Measurements from ENCODE around the gene ANKRD9. TPM values are rescaled to one million over a fixed set of nuclear protein-coding genes. Genes with fewer than 3 reads are reported as not detected.

The ANKRD9 gene
- total RNA-seq, 1 donor from 2014 or later, result 24.2 TPM

GRCh38 chr14:102497998-102498677 lies 11.4 kb downstream of the ANKRD9 start:
- peak; percentile 29 for DNase-seq

GRCh38 chr14:102496958-102497744 lies 12.4 kb downstream of the ANKRD9 start:
- no peak for DNase-seq

- no peak for DNase-seq
Observed at GRCh38 chr14:102496331-102496691, 13.3 kb downstream of the ANKRD9 start.

GRCh38 chr14:102495491-102496330 lies 13.9 kb downstream of the ANKRD9 start:
- DNase-seq, result no peak

- DNase-seq, result no peak
Observed at GRCh38 chr14:102493585-102493984, 16.0 kb downstream of the ANKRD9 start.

GRCh38 chr14:102493096-102493495 lies 16.5 kb downstream of the ANKRD9 start:
- no peak for DNase-seq

GRCh38 chr14:102492531-102492910 lies 17.1 kb downstream of the ANKRD9 start:
- no peak for DNase-seq

- no peak for DNase-seq
Observed at GRCh38 chr14:102491786-102492530, 17.6 kb downstream of the ANKRD9 start.

GRCh38 chr14:102491366-102491765 lies 18.2 kb downstream of the ANKRD9 start:
- DNase-seq, result no peak

GRCh38 chr14:102490456-102490855 lies 19.1 kb downstream of the ANKRD9 start:
- DNase-seq, result no peak

GRCh38 chr14:102487204-102487577 lies 22.4 kb downstream of the ANKRD9 start:
- no peak for DNase-seq

- no peak for DNase-seq
Observed at GRCh38 chr14:102486513-102487203, 22.9 kb downstream of the ANKRD9 start.

GRCh38 chr14:102485693-102486512 lies 23.7 kb downstream of the ANKRD9 start:
- no peak for DNase-seq

- no peak for DNase-seq
Observed at GRCh38 chr14:102484316-102484715, 25.3 kb downstream of the ANKRD9 start.

GRCh38 chr14:102481791-102482238 lies 27.8 kb downstream of the ANKRD9 start:
- DNase-seq, result peak; percentile 37

- DNase-seq, result no peak
Observed at GRCh38 chr14:102481371-102481770, 28.2 kb downstream of the ANKRD9 start.

- DNase-seq, result peak; percentile 55
Observed at GRCh38 chr14:102479777-102480176, 29.8 kb downstream of the ANKRD9 start.

GRCh38 chr14:102479107-102479506 lies 30.5 kb downstream of the ANKRD9 start:
- DNase-seq, result no peak

- no peak for DNase-seq
Observed at GRCh38 chr14:102474934-102475333, 34.6 kb downstream of the ANKRD9 start.

GRCh38 chr14:102473559-102473958 lies 36.0 kb downstream of the ANKRD9 start:
- DNase-seq, result no peak

- DNase-seq, result no peak
Observed at GRCh38 chr14:102472791-102473150, 36.8 kb downstream of the ANKRD9 start.
